Vagina (tissue), 2 donors: ENCODE results near the gene NPAS2.

Experiments
- CTCF ChIP-seq, 3 experiments: fragments of 450-650 bp in 2 of 3; fragments of 200-600 bp in 1 of 3; sonication (generic) in 1 of 3; IDR thresholded peaks; one replicate each; pipeline ENCODE4 v1.5.1; 2017 to 2019; ENCODE audit warnings: antibody characterized with exemption in 3 of 3, mild to moderate bottlenecking in 2 of 3, moderate library complexity in 2 of 3
- POLR2A ChIP-seq, 2 donors: fragments of 450-650 bp; IDR thresholded peaks; one replicate each; pipeline ENCODE4 v1.6.1; 2017; ENCODE audit warnings: antibody characterized with exemption in 2 of 2, mild to moderate bottlenecking in 2 of 2, moderate library complexity in 2 of 2
- POLR2AphosphoS5 ChIP-seq, 2 donors: sonication (generic); formaldehyde crosslinking; IDR thresholded peaks; one replicate each; pipeline ENCODE4 v1.9.0; 2017; ENCODE audit warnings: antibody characterized with exemption in 2 of 2, mild to moderate bottlenecking in 2 of 2, low read depth in 1 of 2; ENCODE audit not compliant: insufficient read depth in 1 of 2

DNA sequence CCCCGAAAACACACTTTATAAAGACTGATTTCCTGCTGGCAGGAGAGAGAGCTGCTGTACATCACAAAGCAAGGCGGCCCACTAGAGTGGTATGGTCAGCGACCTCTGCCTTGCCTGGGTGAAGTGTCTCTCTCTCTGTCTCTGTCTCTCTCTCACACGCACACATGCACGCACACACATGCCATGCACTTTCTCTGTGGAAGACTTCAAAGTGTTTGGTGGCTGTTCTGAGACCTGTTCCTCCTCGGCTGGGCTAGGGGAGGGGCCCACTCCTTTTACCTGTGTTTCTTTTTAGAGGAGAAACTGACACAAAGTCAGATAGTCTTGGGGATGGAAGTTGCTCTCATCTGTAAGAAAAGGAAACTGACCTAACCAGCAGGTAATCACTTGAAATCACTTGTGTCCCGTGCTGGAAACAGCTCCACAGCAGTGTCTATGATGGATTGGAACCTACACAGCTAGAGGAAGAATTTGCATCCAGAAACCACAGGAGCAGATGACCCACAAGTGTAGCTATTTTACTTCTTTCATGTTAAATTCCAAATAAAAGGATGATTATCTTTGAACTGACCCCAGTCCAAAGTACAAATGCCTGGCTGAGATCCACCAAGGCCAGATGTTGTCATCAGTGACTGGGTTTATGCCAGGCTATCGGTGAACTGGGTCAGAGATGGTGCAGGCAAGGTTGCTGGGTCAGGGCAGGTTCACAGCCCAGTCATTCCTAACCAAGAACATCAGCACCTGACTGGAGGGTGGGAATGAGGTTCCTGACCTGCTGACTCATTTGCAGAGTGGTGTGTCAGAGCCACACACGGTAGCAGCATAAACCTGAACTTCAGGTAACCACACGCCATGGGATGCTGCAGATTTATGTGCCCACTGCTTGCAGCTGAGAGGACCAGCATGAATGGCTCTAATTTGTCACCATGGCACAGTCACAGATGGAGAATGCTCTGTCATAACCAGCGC is 63.0 kb downstream of the NPAS2 start:
- TF ChIP-seq POLR2A (IDR thresholded peaks at IDR 0.05) (no peak), CTCF (IDR thresholded peaks at IDR 0.05) (no peak), POLR2AphosphoS5 (IDR thresholded peaks at IDR 0.05; ENCODE audit: insufficient read depth in 1 of 2, low read depth in 1 of 2) (no peak)
